ENCODE measurements around the gene JAKMIP1. TPM values are rescaled to one million over a fixed set of nuclear protein-coding genes. Genes with fewer than 3 reads are reported as not detected.

Gene JAKMIP1
- polyA plus RNA-seq, 1 donor from 2014 or later: 15.3 TPM

GRCh38 chr4:6048537-6048936 is 151.8 kb downstream of the JAKMIP1 start:
- H3K4me2 ChIP-seq (ENCODE audit: low read length): no peak overlapping the region
- no peaks in the 10 kb centered on the region for H3K27me3 ChIP-seq (ENCODE audit: insufficient read depth, low read depth, low read length)
- H3K9me2 ChIP-seq (ENCODE audit: insufficient read depth, low read length): no peaks in the 10 kb centered on the region
- no peaks in the 10 kb centered on the region for H3K79me2 ChIP-seq (replicated peaks; ENCODE audit: insufficient read depth, low read length)
- no peaks in the 10 kb centered on the region for H3F3A ChIP-seq (ENCODE audit: insufficient read depth, low read length, poor library complexity, severe bottlenecking)
- H3K27ac ChIP-seq (ENCODE audit: low read length): no peak overlapping the region
- H2AFZ ChIP-seq (ENCODE audit: low read depth, low read length): no peak overlapping the region
- TF ChIP-seq REST (IDR thresholded peaks at IDR 0.05; ENCODE audit: borderline replicate concordance): no peak
- no peak for TF ChIP-seq RAD21 (conservative IDR thresholded peaks at IDR 0.05)
- TF ChIP-seq EP300 (conservative IDR thresholded peaks at IDR 0.05; ENCODE audit: poor library complexity, severe bottlenecking): no peak
- TF ChIP-seq EZH2 (IDR thresholded peaks at IDR 0.05; ENCODE audit: borderline replicate concordance, insufficient read depth, low read length, poor library complexity, severe bottlenecking): no peak
- no peak for TF ChIP-seq POLR2AphosphoS5 (IDR thresholded peaks at IDR 0.05)
- no peak for TF ChIP-seq MXI1 (conservative IDR thresholded peaks at IDR 0.05; ENCODE audit: poor library complexity, severe bottlenecking)
- TF ChIP-seq TAF1 (IDR thresholded peaks at IDR 0.05; ENCODE audit: low read depth): no peak
- TF ChIP-seq SMC3 (conservative IDR thresholded peaks at IDR 0.05; ENCODE audit: poor library complexity): no peak
- no peak for TF ChIP-seq CTCF (IDR thresholded peaks at IDR 0.05; ENCODE audit: poor library complexity, severe bottlenecking)
- H3K9ac ChIP-seq (ENCODE audit: low read length): no peak overlapping the region
- H3K36me3 ChIP-seq (ENCODE audit: insufficient read depth, low read length): no peaks in the 10 kb centered on the region
- no peak overlapping the region for H3K4me3 ChIP-seq (ENCODE audit: low read length)
- H3K9me3 ChIP-seq (ENCODE audit: low read length): no peaks in the 10 kb centered on the region
- no peaks in the 10 kb centered on the region for H4K20me1 ChIP-seq (ENCODE audit: insufficient read depth)

GRCh38 chr4:6047130-6047673 is 153.1 kb downstream of the JAKMIP1 start:
- no peak overlapping the region for H2AFZ ChIP-seq (ENCODE audit: low read depth, low read length)
- H4K20me1 ChIP-seq (ENCODE audit: insufficient read depth): no peaks in the 10 kb centered on the region
- no peaks in the 10 kb centered on the region for H3K9me3 ChIP-seq (ENCODE audit: low read length)
- no peaks in the 10 kb centered on the region for H3F3A ChIP-seq (ENCODE audit: insufficient read depth, low read length, poor library complexity, severe bottlenecking)
- TF ChIP-seq SMC3 (conservative IDR thresholded peaks at IDR 0.05; ENCODE audit: poor library complexity) (no peak), TAF1 (IDR thresholded peaks at IDR 0.05; ENCODE audit: low read depth) (no peak), EP300 (conservative IDR thresholded peaks at IDR 0.05; ENCODE audit: poor library complexity, severe bottlenecking) (no peak), RAD21 (conservative IDR thresholded peaks at IDR 0.05) (no peak), REST (IDR thresholded peaks at IDR 0.05; ENCODE audit: borderline replicate concordance) (no peak), MXI1 (conservative IDR thresholded peaks at IDR 0.05; ENCODE audit: poor library complexity, severe bottlenecking) (no peak), POLR2AphosphoS5 (IDR thresholded peaks at IDR 0.05) (no peak), EZH2 (IDR thresholded peaks at IDR 0.05; ENCODE audit: borderline replicate concordance, insufficient read depth, low read length, poor library complexity, severe bottlenecking) (no peak), CTCF (IDR thresholded peaks at IDR 0.05; ENCODE audit: poor library complexity, severe bottlenecking) (no peak)
- no peak overlapping the region for H3K9ac ChIP-seq (ENCODE audit: low read length)
- H3K27ac ChIP-seq (ENCODE audit: low read length): no peak overlapping the region
- no peaks in the 10 kb centered on the region for H3K9me2 ChIP-seq (ENCODE audit: insufficient read depth, low read length)
- H3K79me2 ChIP-seq (replicated peaks; ENCODE audit: insufficient read depth, low read length): no peaks in the 10 kb centered on the region
- no peak overlapping the region for H3K4me2 ChIP-seq (ENCODE audit: low read length)
- no peak overlapping the region for H3K4me3 ChIP-seq (ENCODE audit: low read length)
- H3K27me3 ChIP-seq (ENCODE audit: insufficient read depth, low read depth, low read length): no peaks in the 10 kb centered on the region
- H3K36me3 ChIP-seq (ENCODE audit: insufficient read depth, low read length): no peaks in the 10 kb centered on the region

Measured in neural cell (in vitro differentiated cells).